Esophagus muscularis mucosa (tissue), 4 donors: Measurements from ENCODE around the gene CYP39A1. TPM values are rescaled to one million over a fixed set of nuclear protein-coding genes. Genes with fewer than 3 reads are reported as not detected.

Experiments used
- DNase-seq: peaks from one replicate; pipeline ENCODE4 v3.0.0-alpha.2; 2017; ENCODE audit errors: extremely low spot score
- H3K27ac ChIP-seq, 4 donors: fragments of 200-600 bp; sonication (generic); replicated peaks in 1 of 4; 1 replicate in 3 of 4; 2 replicates in 1 of 4; pipeline ENCODE4 v1.5.1; 2016 to 2019; ENCODE audit warnings: mild to moderate bottlenecking in 1 of 4
- H3K27me3 ChIP-seq, 4 donors: fragments of 200-600 bp; sonication (generic); one replicate each; pipeline versions ENCODE4 v1.5.1 to v1.6.0; 2016 to 2019
- H3K36me3 ChIP-seq, 4 donors: fragments of 200-600 bp; sonication (generic); one replicate each; pipeline ENCODE4 v1.5.1; 2016 to 2019
- H3K4me1 ChIP-seq, 4 donors: fragments of 200-600 bp; sonication (generic); one replicate each; pipeline ENCODE4 v1.5.1; 2016 to 2019
- H3K4me3 ChIP-seq, 4 donors: fragments of 200-600 bp; sonication (generic); 1 replicate in 2 of 4; 2 replicates in 2 of 4; pipeline ENCODE4 v1.5.1; 2016 to 2019; ENCODE audit warnings: mild to moderate bottlenecking in 4 of 4, moderate library complexity in 1 of 4
- H3K9me3 ChIP-seq, 4 donors: fragments of 200-600 bp; sonication (generic); 1 replicate in 3 of 4; 2 replicates in 1 of 4; pipeline ENCODE4 v1.5.1; 2016 to 2019
- CTCF ChIP-seq, 3 experiments: fragments of 200-600 bp in 2 of 3; fragments of 450-650 bp in 1 of 3; sonication (generic) in 2 of 3; IDR thresholded peaks; one replicate each; pipeline ENCODE4 v1.5.1; 2017 to 2019; ENCODE audit warnings: antibody characterized with exemption in 3 of 3, mild to moderate bottlenecking in 2 of 3, moderate library complexity in 1 of 3
- EP300 ChIP-seq: sonication (generic); formaldehyde crosslinking; IDR thresholded peaks from one replicate; pipeline ENCODE4 v1.6.1; 2017; ENCODE audit warnings: antibody characterized with exemption
- POLR2A ChIP-seq: fragments of 450-650 bp; IDR thresholded peaks from one replicate; pipeline ENCODE4 v1.6.1; 2017; ENCODE audit warnings: antibody characterized with exemption, moderate library complexity, mild to moderate bottlenecking, low read depth
- POLR2AphosphoS5 ChIP-seq, 2 donors: sonication (generic); formaldehyde crosslinking; IDR thresholded peaks; one replicate each; pipeline ENCODE4 v1.6.1; 2017; ENCODE audit warnings: antibody characterized with exemption in 2 of 2
- WGBS: methylation state at CpG from one replicate; pipeline ENCODE4 v1.1.5; 2018; 5-methylcytosine and 5-hydroxymethylcytosine counted together
- intact Hi-C: fragments of 100-400 bp; cut with DNase I; formaldehyde crosslinking; loops from one replicate; pipeline ENCODE4 v1.15.1; 2023
- total RNA-seq, 4 donors: library from RNA; depleted of rRNA; stranded (reverse); fragments of >200 nt; gene quantifications; one replicate each; pipeline versions ENCODE4 v1.1.0 to v1.2.1, GENCODE V29; 2016

CYP39A1 gene
- total RNA-seq, 4 donors from 2014 or later = 7.0 to 10.4 (median 7.8) TPM

GRCh38 chr6:46677314-46677654, 24.7 kb upstream of the CYP39A1 start:
- Histone ChIP-seq H3K27ac (no peak overlapping the region), H3K27me3 (no peaks in the 10 kb centered on the region), H3K4me3 (no peak overlapping the region), H3K9me3 (no peaks in the 10 kb centered on the region), H3K36me3 (peaks cover 6 to 55% (median 28%) of the 10 kb centered on the region in 4 donors), H3K4me1 (no peaks in the 10 kb centered on the region)
- intact Hi-C loops = no loop called here
- DNase-seq = no peak
- WGBS = 91% methylated on average over 4 of the region's 4 CpGs
- TF ChIP-seq POLR2AphosphoS5 (IDR thresholded peaks at IDR 0.05) (no peak), CTCF (IDR thresholded peaks at IDR 0.05) (no peak), EP300 (no peak), POLR2A (no peak)

GRCh38 chr6:46676604-46677313, 24.1 kb upstream of the CYP39A1 start:
- no peaks in the 10 kb centered on the region for H3K27me3 ChIP-seq
- peaks cover 6 to 60% (median 31%) of the 10 kb centered on the region in 4 donors for H3K36me3 ChIP-seq
- no peak overlapping the region for H3K4me3 ChIP-seq
- WGBS = 86% methylated on average over 6 of the region's 6 CpGs
- no peaks in the 10 kb centered on the region for H3K4me1 ChIP-seq
- TF ChIP-seq EP300 (no peak), POLR2AphosphoS5 (IDR thresholded peaks at IDR 0.05) (no peak), POLR2A (no peak), CTCF (IDR thresholded peaks at IDR 0.05) (no peak)
- H3K9me3 ChIP-seq = no peaks in the 10 kb centered on the region
- no peak for DNase-seq
- intact Hi-C loops = no loop called here
- no peak overlapping the region for H3K27ac ChIP-seq

GRCh38 chr6:46674410-46674809, 21.8 kb upstream of the CYP39A1 start:
- TF ChIP-seq CTCF (IDR thresholded peaks at IDR 0.05) = no peak
- TF ChIP-seq POLR2AphosphoS5 (IDR thresholded peaks at IDR 0.05) = no peak
- TF ChIP-seq EP300 = no peak
- TF ChIP-seq POLR2A = no peak
- Histone ChIP-seq H3K4me1 (no peaks in the 10 kb centered on the region), H3K27ac (no peak overlapping the region), H3K9me3 (no peaks in the 10 kb centered on the region), H3K4me3 (no peak overlapping the region), H3K36me3 (peaks cover 6 to 78% (median 41%) of the 10 kb centered on the region in 4 donors), H3K27me3 (no peaks in the 10 kb centered on the region)
- DNase-seq = no peak
- 86% methylated on average over 1 of the region's 1 CpG for WGBS
- intact Hi-C loops = no loop called here

GRCh38 chr6:46667377-46667776, 14.8 kb upstream of the CYP39A1 start:
- WGBS = 98% methylated on average over 2 of the region's 2 CpGs
- Histone ChIP-seq H3K27me3 (no peaks in the 10 kb centered on the region), H3K27ac (no peak overlapping the region), H3K9me3 (no peaks in the 10 kb centered on the region), H3K4me3 (no peak overlapping the region), H3K36me3 (peaks cover 0 to 86% (median 47%) of the 10 kb centered on the region in 4 donors), H3K4me1 (no peaks in the 10 kb centered on the region)
- intact Hi-C loops = no loop called here
- TF ChIP-seq POLR2AphosphoS5 (IDR thresholded peaks at IDR 0.05) (no peak), EP300 (no peak), POLR2A (no peak), CTCF (IDR thresholded peaks at IDR 0.05) (no peak)
- no peak for DNase-seq

GRCh38 chr6:46661483-46661882, 8.9 kb upstream of the CYP39A1 start:
- H3K27ac ChIP-seq = no peak overlapping the region
- no peaks in the 10 kb centered on the region for H3K27me3 ChIP-seq
- H3K4me3 ChIP-seq = no peak overlapping the region
- DNase-seq = no peak
- TF ChIP-seq EP300 (no peak), CTCF (IDR thresholded peaks at IDR 0.05) (no peak)
- intact Hi-C loops = no loop called here
- peaks cover 0 to 66% (median 23%) of the 10 kb centered on the region in 4 donors for H3K36me3 ChIP-seq
- WGBS = 83% methylated on average over 2 of the region's 2 CpGs
- H3K9me3 ChIP-seq = no peaks in the 10 kb centered on the region
- peaks cover 0 to 5% (median 0%) of the 10 kb centered on the region in 4 donors for H3K4me1 ChIP-seq
